HL-60 (cell line): ENCODE measurements around the gene CACNA1D.

Experiments
- SPI1 ChIP-seq: IDR thresholded peaks from 2 replicates; pipeline ENCODE4 v1.6.1; 2012; ENCODE audit warnings: low read depth, mild to moderate bottlenecking, borderline replicate concordance
- TF ChIP-seq, protein P1 (sequence below): IDR thresholded peaks from one replicate; pipeline ENCODE4 v1.5.1; 2011; ENCODE audit warnings: low read length, control low read depth, inconsistent platforms; ENCODE audit not compliant: insufficient read depth

DNA sequence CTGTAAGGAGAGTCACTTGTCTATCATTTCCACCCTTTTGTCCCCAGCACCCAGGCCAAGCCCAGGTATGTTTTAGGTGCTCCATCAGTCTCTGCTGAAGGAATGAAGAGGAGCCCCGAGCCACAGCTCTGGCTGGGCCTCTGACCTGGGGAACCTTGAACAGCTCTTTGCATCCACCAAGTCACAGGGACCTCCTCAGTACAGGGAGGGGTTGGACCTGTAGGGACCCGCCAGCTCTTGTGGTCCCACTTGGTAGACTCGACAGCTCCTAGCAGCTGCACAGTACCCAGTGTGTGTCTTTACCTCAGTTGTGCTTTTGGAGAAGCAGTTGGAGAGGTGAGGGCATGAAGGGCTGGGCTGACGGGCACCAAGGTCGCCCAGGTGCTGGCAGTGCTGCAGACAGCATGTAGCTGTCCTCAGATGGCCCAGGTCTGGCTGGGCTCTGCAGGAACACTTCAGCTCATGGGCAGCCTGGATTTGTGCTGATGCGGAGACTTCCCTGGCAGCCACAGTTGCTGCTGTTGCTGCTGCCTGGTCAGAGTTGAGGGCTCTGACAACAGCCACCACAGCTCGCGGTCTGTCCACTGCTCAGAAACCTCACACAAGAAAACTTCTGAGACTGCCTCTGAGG lies 123.6 kb downstream of the CACNA1D start:
- no peak for TF ChIP-seq SPI1
- TF ChIP-seq, protein P1, sequence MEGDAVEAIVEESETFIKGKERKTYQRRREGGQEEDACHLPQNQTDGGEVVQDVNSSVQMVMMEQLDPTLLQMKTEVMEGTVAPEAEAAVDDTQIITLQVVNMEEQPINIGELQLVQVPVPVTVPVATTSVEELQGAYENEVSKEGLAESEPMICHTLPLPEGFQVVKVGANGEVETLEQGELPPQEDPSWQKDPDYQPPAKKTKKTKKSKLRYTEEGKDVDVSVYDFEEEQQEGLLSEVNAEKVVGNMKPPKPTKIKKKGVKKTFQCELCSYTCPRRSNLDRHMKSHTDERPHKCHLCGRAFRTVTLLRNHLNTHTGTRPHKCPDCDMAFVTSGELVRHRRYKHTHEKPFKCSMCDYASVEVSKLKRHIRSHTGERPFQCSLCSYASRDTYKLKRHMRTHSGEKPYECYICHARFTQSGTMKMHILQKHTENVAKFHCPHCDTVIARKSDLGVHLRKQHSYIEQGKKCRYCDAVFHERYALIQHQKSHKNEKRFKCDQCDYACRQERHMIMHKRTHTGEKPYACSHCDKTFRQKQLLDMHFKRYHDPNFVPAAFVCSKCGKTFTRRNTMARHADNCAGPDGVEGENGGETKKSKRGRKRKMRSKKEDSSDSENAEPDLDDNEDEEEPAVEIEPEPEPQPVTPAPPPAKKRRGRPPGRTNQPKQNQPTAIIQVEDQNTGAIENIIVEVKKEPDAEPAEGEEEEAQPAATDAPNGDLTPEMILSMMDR, result no peak
